NT2/D1 (cell line): ENCODE results near the gene FAM118B.

ENCODE experiments used
- YY1 ChIP-seq: IDR thresholded peaks from 2 replicates; pipeline ENCODE4 v1.6.1; 2011; ENCODE audit not compliant: insufficient read length, insufficient read depth
- ZNF274 ChIP-seq: IDR thresholded peaks from 2 replicates; pipeline ENCODE4 v1.6.1; 2011; ENCODE audit warnings: mild to moderate bottlenecking, low read depth, low read length

GRCh38 chr11:126305699-126306098, 94.1 kb downstream of the FAM118B start:
- TF ChIP-seq YY1 (no peak), ZNF274 (no peak)
